GM10266 (cell line): ENCODE measurements around the gene KLK14.

ENCODE experiments used
- DNase-seq: peaks from one replicate; pipeline ENCODE4 v3.0.0; 2012; ENCODE audit errors: extremely low spot score
- CTCF ChIP-seq: IDR thresholded peaks from 2 replicates; pipeline ENCODE4 v1.5.1; 2012; ENCODE audit warnings: mild to moderate bottlenecking, low read depth; ENCODE audit not compliant: control insufficient read depth, insufficient read depth; ENCODE audit errors: missing control alignments

The KLK14 gene

GRCh38 chr19:51031220-51031879, 51.3 kb downstream of the KLK14 start:
- no peak for DNase-seq
- no peak for TF ChIP-seq CTCF

GRCh38 chr19:51030631-51031030, 52.1 kb downstream of the KLK14 start:
- no peak for TF ChIP-seq CTCF

GRCh38 chr19:51029718-51030117, 53.0 kb downstream of the KLK14 start:
- no peak for TF ChIP-seq CTCF

More at GRCh38 chr19:51030631-51031030, 52.1 kb downstream of the KLK14 start:
- no peak for DNase-seq

More at GRCh38 chr19:51029718-51030117, 53.0 kb downstream of the KLK14 start:
- no peak for DNase-seq
